GM12878 (cell line): ENCODE data around the gene PATJ. TPM values are rescaled to one million over a fixed set of nuclear protein-coding genes. Genes with fewer than 3 reads are reported as not detected.

Source experiments
- ATAC-seq: fragments of 200-7000 bp; cut with Tn5 transposase; 3 replicates; pipeline ENCODE4 v1.9.1; 2020; ENCODE audit warnings: mild to moderate bottlenecking, moderate library complexity
- BruUV-seq: library from RNA; stranded (reverse); fragments of 400-500 nt; replicated peaks from 2 replicates; lab custom pipeline; 2021; lab: Mats Ljungman, UMichigan
- CTCF ChIA-PET: fragments of 300-600 bp; sonication (Branson Sonifier 250); formaldehyde crosslinking; extraction: SDS; loops from one replicate; lab custom pipeline; 2021; ENCODE audit warnings: inconsistent platforms; lab: Yijun Ruan, JAX
- POLR2A ChIA-PET: fragments of 350-600 bp; formaldehyde crosslinking; extraction: SDS; loops from one replicate; lab custom pipeline; 2021; ENCODE audit warnings: inconsistent platforms; lab: Charles Lee
- RAD21 ChIA-PET: fragments of 300-600 bp; sonication (Branson Sonifier 250); formaldehyde crosslinking; loops from one replicate; lab custom pipeline; 2023; ENCODE audit warnings: antibody characterized with exemption; ENCODE audit not compliant: unreplicated experiment; lab: Charles Lee
- SMC1A ChIA-PET: fragments of 300-600 bp; sonication (Branson Sonifier 250); formaldehyde crosslinking; loops from one replicate; lab custom pipeline; 2023; ENCODE audit not compliant: unreplicated experiment, uncharacterized antibody; lab: Charles Lee
- DNase-seq: peaks from one replicate; pipeline ENCODE4 v3.0.0-alpha.2; 2011; ENCODE audit warnings: low read depth, low spot score
- FAIRE-seq: peaks from 3 replicates; lab custom pipeline; 2011; peaks lifted over from hg19 to GRCh38; lab: Jason Lieb, UNC
- H2AFZ ChIP-seq: 2 replicates; pipeline ENCODE4 v1.6.0; 2011; ENCODE audit warnings: low read depth, low read length, control low read depth; ENCODE audit not compliant: control insufficient read depth
- H3K27ac ChIP-seq: 2 replicates; pipeline ENCODE4 v1.5.1; 2011; ENCODE audit warnings: control low read depth; ENCODE audit not compliant: control insufficient read depth, insufficient read depth
- H3K27me3 ChIP-seq, 2 experiments: replicated peaks in 1 of 2; 2 replicates each; pipeline versions ENCODE4 v1.6.0 to v1.6.1; 2011; ENCODE audit warnings: low read length in 1 of 2; ENCODE audit not compliant: control insufficient read depth in 2 of 2, insufficient read depth in 2 of 2
- H3K36me3 ChIP-seq, 2 experiments: 2 replicates each; pipeline ENCODE4 v1.5.1; 2011; ENCODE audit warnings: low read length in 1 of 2; ENCODE audit not compliant: control insufficient read depth in 2 of 2, insufficient read depth in 2 of 2
- H3K4me1 ChIP-seq: 2 replicates; pipeline ENCODE4 v1.6.1; 2011; ENCODE audit warnings: mild to moderate bottlenecking, low read length, moderate library complexity, mixed read lengths; ENCODE audit not compliant: control insufficient read depth, insufficient read depth
- H3K4me2 ChIP-seq: 2 replicates; pipeline ENCODE4 v1.6.0; 2011; ENCODE audit warnings: control low read depth; ENCODE audit not compliant: control insufficient read depth, insufficient read depth
- H3K4me3 ChIP-seq: fragments of 200-600 bp; sonication (generic); 2 replicates; pipeline ENCODE4 v1.5.1; 2016
- H3K79me2 ChIP-seq: 2 replicates; pipeline ENCODE4 v1.6.0; 2011; ENCODE audit warnings: low read length; ENCODE audit not compliant: control insufficient read depth, insufficient read depth
- H3K9ac ChIP-seq: 2 replicates; pipeline ENCODE4 v1.8.0; 2011; ENCODE audit warnings: low read length, control low read depth, mixed read lengths; ENCODE audit not compliant: control insufficient read depth, insufficient read depth
- H3K9me3 ChIP-seq: replicated peaks from 3 replicates; pipeline ENCODE4 v1.5.1; 2011; ENCODE audit warnings: mild to moderate bottlenecking, low read length; ENCODE audit not compliant: control insufficient read depth, insufficient read depth
- H4K20me1 ChIP-seq: 2 replicates; pipeline ENCODE4 v1.6.0; 2011; ENCODE audit not compliant: control insufficient read depth, insufficient read depth
- IRF4 ChIP-seq: IDR thresholded peaks from 2 replicates; pipeline ENCODE4 v1.6.1; 2011; ENCODE audit warnings: low read depth, low read length
- MLLT1 ChIP-seq: fragments of 450-650 bp; IDR thresholded peaks from 2 replicates; pipeline ENCODE4 v1.6.1; 2016; ENCODE audit warnings: mild to moderate bottlenecking
- NBN ChIP-seq: fragments of 450-650 bp; IDR thresholded peaks from 2 replicates; pipeline ENCODE4 v1.6.1; 2016
- NFIC ChIP-seq: IDR thresholded peaks from 2 replicates; pipeline ENCODE4 v1.6.1; 2012; ENCODE audit warnings: low read depth, mild to moderate bottlenecking, inconsistent platforms, low read length, moderate library complexity
- PKNOX1 ChIP-seq: fragments of 450-650 bp; IDR thresholded peaks from 2 replicates; pipeline ENCODE4 v1.6.1; 2016; ENCODE audit warnings: mild to moderate bottlenecking
- RAD21 ChIP-seq: IDR thresholded peaks from 2 replicates; pipeline ENCODE4 v1.6.1; 2011; ENCODE audit warnings: mild to moderate bottlenecking, low read depth, low read length, moderate library complexity; ENCODE audit not compliant: insufficient read depth
- RELB ChIP-seq: fragments of 450-650 bp; IDR thresholded peaks from 2 replicates; pipeline ENCODE4 v1.6.1; 2017; ENCODE audit warnings: low read depth, mild to moderate bottlenecking, moderate library complexity
- SP1 ChIP-seq: IDR thresholded peaks from one replicate; pipeline ENCODE4 v1.6.1; 2011; ENCODE audit warnings: low read depth, low read length
- SPI1 ChIP-seq: IDR thresholded peaks from 2 replicates; pipeline ENCODE4 v1.6.1; 2011; ENCODE audit warnings: low read depth, mild to moderate bottlenecking, low read length, moderate library complexity, borderline replicate concordance; ENCODE audit not compliant: insufficient read depth
- ZBED1 ChIP-seq: IDR thresholded peaks from 2 replicates; pipeline ENCODE4 v1.6.1; 2016; ENCODE audit warnings: borderline replicate concordance
- ZNF24 ChIP-seq: fragments of 450-650 bp; IDR thresholded peaks from 2 replicates; pipeline ENCODE4 v1.6.1; 2017; ENCODE audit warnings: antibody characterized with exemption, mild to moderate bottlenecking
- WGBS: methylation state at CpG from one replicate; pipeline ENCODE4 v1.1.6; 2016; ENCODE audit warnings: low lambda C conversion rate; ENCODE audit not compliant: insufficient replicate concordance, insufficient coverage; ENCODE audit errors: missing lambda C conversion rate; 5-methylcytosine and 5-hydroxymethylcytosine counted together
- in situ Hi-C: fragments of 300-500 bp; cut with MboI; formaldehyde crosslinking; loops from 9 replicates; pipeline ENCODE4 v1.14.3; 2018; ENCODE audit warnings: mixed read lengths
- intact Hi-C: fragments of 100-400 bp; cut with micrococcal nuclease; formaldehyde crosslinking; loops from one replicate; pipeline ENCODE4 v1.14.2; 2022; ENCODE audit not compliant: unreplicated experiment
- polyA plus RNA-seq, 11 experiments: library from polyadenylated mRNA; depleted of rRNA in 4 of 11; unstranded in 6 of 11; stranded (reverse) in 5 of 11; fragments of >200 nt; fragmentation: Nextera tagmentation in 4 of 11; fragmentation: Illumina TruSeq in 1 of 11; extraction: Ambion mirVana in 4 of 11; extraction: Trizol in 1 of 11; gene quantifications; 1 replicate in 1 of 11; 2 replicates in 10 of 11; pipeline versions ENCODE4 v1.2.1 to v1.2.3, GENCODE V29; 2011 to 2016; ENCODE audit warnings: inconsistent platforms in 2 of 11, missing spikeins in 2 of 11, low read depth in 1 of 11
- total RNA-seq, 4 experiments: library from RNA; depleted of rRNA in 3 of 4; stranded (reverse); fragments of >200 nt in 3 of 4; fragmentation: Illumina TruSeq in 1 of 4; extraction: Trizol in 1 of 4; gene quantifications; 2 replicates each; pipeline versions ENCODE4 v1.2.1 to v1.2.3, GENCODE V29; 2013 to 2021

PATJ gene
- total and polyA plus RNA-seq, 10 of the 15 experiments (the other 5 are each of a cell fraction or from before 2014, with no cell fraction given): 2.8 to 13.9 (median 6.9) TPM

DNA sequence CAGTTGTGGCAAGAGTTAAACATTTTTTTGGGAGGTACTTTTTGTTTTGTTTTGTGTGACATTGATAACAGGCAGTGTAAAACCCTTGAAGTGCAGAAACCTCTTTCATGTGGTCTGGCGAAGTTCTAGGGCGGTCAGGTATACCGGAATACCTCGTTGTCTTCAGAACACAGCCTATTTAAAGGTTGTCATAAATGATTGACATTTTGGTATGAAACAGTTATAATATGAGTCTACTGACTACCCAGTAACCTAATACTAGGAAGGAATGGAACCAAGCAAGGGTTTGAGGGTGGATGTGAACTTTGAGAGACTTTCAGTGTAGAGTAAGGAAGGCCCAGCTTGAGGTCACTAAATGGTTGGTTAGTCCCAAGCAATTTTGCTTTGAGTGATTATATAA is 40.5 kb downstream of the PATJ start (continued):
- peak; percentile 89 for TF ChIP-seq MLLT1
- no peak for TF ChIP-seq ZBED1
- no peak for TF ChIP-seq SP1
- TF ChIP-seq IRF4: no peak
- peak; percentile 28; the same call in 1 of the 2 replicates for TF ChIP-seq NFIC
- TF ChIP-seq NBN: peak; percentile 70; the same call in 1 of the 2 replicates
- TF ChIP-seq PKNOX1: peak; percentile 60
- no peak for TF ChIP-seq SPI1
- peak; percentile 64 for TF ChIP-seq RELB

GRCh38 chr1:61784726-61785125 is 42.4 kb downstream of the PATJ start:
- Histone ChIP-seq H3K4me3 (no peak overlapping the region), H2AFZ (no peak overlapping the region), H3K9ac (no peak overlapping the region), H3K79me2 (no peaks in the 10 kb centered on the region), H3K9me3 (no peaks in the 10 kb centered on the region), H3K36me3 (no peaks in the 10 kb centered on the region), H3K27me3 (no peaks in the 10 kb centered on the region), H4K20me1 (no peaks in the 10 kb centered on the region), H3K4me2 (no peak overlapping the region), H3K27ac (no peak overlapping the region), H3K4me1 (no peaks in the 10 kb centered on the region; the same call in 1 of the 2 replicates)
- RAD21 ChIA-PET: no interaction called here
- TF ChIP-seq ZNF24: no peak
- TF ChIP-seq RAD21: no peak
- DNase-seq (no peak), ATAC-seq (no peak), FAIRE-seq (no peak)
- intact Hi-C loops: no loop called here
- CTCF ChIA-PET: interaction anchor here (1.4 kb wide), 1 partner anchor 49 kb away, joined by 3 read pairs; no protein-coding TSS in a partner anchor
- BruUV-seq: no TSS peak
- POLR2A ChIA-PET: interaction anchor here (0.6 kb wide), 1 partner anchor 117 kb away, joined by 6 read pairs; no protein-coding TSS in a partner anchor
- in situ Hi-C loops: no loop called here
- SMC1A ChIA-PET: interaction anchor here (1.9 kb wide), 1 partner anchor 11 kb away, joined by 6 read pairs; no protein-coding TSS in a partner anchor
- WGBS: 88% methylated on average over 2 of the region's 2 CpGs
